ENCODE data around the gene SKAP1.

DNA sequence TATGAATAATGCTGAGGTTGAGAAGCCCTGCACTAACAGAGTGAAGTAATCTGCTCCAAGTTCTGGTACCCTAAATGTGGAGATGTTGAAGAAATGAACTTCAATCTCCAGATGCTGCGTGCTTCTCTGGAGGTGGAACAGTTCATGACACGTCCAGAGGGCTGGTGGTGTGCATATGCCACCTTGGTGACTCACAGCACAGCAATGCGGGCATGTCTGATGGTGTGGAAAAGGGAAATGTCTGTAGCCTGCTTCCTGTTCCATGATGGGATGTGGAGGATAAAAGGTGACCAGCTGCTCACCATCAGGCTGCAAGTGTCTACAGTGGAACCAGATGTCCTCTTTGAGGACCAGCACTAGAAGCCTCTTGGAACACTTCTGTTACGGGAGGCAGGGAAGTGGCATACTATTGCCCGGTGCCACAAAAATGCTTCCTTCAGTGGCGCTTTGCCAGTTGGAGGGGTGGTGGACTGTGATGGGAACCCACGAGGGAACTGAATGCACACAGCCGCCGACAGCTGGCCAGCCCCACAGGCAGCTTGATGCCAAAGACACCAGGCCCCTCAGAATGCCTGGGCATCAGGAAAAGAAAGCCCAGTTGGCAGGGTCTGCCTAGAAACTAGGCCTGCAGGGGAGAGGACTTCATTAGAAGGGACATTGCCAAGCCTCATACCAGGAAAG is 302.5 kb downstream of the SKAP1 start:
- TF ChIP-seq POLR2A (IDR thresholded peaks at IDR 0.05) = no peak
- TF ChIP-seq, protein P1, sequence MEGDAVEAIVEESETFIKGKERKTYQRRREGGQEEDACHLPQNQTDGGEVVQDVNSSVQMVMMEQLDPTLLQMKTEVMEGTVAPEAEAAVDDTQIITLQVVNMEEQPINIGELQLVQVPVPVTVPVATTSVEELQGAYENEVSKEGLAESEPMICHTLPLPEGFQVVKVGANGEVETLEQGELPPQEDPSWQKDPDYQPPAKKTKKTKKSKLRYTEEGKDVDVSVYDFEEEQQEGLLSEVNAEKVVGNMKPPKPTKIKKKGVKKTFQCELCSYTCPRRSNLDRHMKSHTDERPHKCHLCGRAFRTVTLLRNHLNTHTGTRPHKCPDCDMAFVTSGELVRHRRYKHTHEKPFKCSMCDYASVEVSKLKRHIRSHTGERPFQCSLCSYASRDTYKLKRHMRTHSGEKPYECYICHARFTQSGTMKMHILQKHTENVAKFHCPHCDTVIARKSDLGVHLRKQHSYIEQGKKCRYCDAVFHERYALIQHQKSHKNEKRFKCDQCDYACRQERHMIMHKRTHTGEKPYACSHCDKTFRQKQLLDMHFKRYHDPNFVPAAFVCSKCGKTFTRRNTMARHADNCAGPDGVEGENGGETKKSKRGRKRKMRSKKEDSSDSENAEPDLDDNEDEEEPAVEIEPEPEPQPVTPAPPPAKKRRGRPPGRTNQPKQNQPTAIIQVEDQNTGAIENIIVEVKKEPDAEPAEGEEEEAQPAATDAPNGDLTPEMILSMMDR (IDR thresholded peaks at IDR 0.05) = no peak

All from ovary (tissue), 3 donors.